Limb (tissue), 2 donors: ENCODE measurements around the gene ZNF862.
A peak's percentile ranks its signal among the peaks of the same experiment; 100 is the strongest.

Experiments
- DNase-seq, 2 donors: peaks; one replicate each; pipeline ENCODE4 v3.0.0-alpha.2; 2016; ENCODE audit errors: extremely low spot score in 2 of 2

ZNF862 gene

DNA sequence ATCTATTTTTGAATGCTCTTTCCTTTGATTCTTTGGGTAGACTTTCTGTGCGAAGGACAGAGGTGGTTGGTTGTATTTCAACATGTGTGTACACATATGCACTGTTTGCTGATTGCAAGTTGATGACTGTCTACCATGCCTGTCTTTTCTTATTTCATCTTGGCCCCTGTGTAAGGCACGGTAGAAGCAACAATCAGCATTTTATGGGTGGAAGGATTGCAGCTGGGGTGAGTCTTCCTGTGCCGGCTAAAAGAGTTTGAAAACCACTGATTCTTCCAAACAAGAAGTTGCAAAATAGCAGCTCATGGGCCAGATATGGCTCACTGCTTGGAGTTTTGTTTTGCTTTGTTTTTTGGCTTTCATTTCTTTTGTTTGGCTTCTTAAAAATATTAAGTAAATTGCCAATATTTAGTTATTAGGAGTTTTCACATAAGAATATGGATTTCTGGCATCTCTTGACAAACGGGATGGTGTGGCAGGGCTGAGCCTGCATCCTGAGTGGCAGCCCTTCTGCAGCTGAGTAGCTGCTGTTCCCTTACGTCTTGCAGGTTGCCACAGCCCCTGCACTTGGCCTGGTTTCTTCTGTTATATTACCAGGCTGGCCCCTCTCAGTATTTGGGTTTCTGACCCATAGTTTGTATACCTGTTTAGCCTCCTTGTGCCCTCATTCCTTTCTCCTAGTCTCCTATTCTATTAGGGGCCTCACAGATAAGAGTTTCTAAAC, 7.2 kb downstream of the ZNF862 start:
- no peak for DNase-seq

- DNase-seq: no peak
Measured at GRCh38 chr7:149846021-149846420, 7.8 kb downstream of the ZNF862 start.

DNA sequence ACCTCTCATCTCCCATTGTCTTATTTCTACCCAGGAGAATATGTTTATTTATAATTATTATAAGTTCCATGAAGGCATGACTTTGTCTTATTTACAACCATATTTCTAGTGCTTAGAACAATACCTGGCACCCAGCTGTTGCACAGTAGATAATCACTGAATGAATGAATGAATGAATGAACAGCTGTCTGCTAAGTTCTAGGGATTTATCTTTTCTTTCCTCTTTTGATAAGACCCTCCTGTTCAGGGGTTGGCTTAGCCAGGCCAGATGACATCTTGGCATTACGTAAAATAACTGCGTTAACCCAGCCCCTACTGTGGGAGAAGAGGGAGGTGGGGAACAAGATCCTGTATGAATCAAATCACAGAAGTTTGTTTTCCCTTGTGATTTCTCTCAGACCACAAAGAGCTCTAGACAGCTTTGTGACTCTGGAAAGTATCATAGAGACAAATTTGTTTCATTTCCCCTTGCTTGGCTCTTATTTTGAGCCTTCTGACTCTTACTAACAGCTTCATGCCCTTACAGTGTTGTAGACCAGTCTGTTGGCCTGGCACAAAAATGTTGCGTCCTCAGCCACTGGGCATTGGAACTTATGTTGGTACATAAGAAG, 8.4 kb downstream of the ZNF862 start:
- no peak for DNase-seq

DNA sequence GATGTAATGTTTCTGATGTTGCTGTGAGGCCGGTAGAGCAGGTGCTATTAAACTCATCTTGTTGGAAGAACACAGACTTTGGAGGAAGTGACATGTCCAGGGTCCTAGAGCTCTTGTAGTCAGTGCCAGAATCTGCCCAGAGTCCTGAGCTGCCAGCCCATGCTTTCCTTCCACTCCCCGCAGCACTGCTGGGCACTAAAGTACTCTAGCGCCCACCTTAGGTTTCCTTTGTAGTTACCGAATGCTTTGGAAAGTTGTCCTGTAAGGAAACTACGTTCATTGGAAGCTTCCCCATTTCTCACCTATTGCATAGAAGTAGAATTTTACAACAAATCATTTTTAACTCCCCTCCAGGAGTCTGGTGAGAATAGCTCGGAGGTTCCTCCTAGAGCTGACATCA, 11.0 kb downstream of the ZNF862 start:
- no peak for DNase-seq

GRCh38 chr7:149850007-149850594, 11.9 kb downstream of the ZNF862 start:
- DNase-seq: no peak

DNA sequence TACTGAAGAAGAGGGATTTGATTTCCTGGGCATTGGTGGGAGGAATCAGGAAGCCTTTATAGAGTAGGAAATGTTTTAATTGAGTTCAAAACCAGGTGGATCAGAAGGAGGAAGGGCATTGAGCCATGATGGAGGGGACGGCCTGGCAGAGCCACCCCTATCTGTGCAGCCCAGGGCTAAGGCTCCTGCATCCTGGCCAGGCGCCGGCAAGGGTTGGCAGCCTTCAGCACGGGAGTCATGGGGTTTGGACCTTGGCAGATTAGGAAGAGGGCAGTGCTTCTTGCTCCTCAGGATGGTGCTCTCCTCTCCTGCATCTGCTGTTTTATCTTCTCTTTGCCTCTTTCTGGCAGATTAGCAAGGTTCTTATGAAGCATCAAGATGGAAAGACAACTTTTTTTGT, 12.5 kb downstream of the ZNF862 start:
- no peak for DNase-seq

GRCh38 chr7:149851449-149851848, 13.3 kb downstream of the ZNF862 start:
- no peak for DNase-seq

DNA sequence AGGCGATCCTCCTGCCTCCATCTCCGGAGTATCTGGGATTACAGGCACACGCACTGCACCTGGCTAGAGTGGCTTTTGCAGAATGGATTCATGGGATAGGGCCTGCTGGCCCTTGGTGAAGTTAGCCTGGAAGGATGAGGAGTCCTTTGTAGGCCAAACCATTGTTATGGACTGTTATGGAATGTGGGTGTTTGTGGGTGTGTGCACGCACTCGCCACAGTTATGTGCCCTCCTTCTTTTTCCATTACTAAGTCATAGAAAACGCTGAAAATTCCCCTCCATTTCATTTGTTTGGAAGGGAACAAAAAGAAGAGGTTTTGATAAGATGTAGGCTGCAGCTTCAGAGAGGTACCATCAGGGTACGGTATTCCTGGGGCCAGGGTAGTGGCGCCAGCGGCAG, 15.0 kb downstream of the ZNF862 start:
- DNase-seq: no peak

GRCh38 chr7:149854611-149855360, 16.6 kb downstream of the ZNF862 start:
- peak; percentile 42 to 65 for DNase-seq

GRCh38 chr7:149855361-149856305, 17.5 kb downstream of the ZNF862 start:
- DNase-seq: peak; percentile 11 to 45

DNA sequence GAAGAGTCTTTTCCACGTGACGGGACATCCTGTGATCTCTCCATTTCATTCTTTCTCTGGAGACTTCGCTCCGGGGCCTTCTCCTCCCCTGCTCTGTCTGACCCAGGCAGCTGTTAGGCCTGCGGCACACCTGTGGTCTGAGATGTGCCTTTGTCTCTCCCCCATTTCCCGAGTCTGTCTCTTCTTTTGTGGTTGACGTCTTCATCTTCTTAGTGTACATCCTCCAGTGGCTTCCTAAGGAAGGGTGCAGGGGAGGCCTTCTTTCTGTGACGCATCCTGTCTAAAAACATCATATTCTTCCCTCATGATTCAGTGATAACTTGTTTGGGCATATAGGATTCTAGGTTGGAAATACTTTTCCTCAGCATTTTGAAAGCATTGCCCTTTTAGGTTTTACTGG, 18.4 kb downstream of the ZNF862 start:
- no peak for DNase-seq

DNA sequence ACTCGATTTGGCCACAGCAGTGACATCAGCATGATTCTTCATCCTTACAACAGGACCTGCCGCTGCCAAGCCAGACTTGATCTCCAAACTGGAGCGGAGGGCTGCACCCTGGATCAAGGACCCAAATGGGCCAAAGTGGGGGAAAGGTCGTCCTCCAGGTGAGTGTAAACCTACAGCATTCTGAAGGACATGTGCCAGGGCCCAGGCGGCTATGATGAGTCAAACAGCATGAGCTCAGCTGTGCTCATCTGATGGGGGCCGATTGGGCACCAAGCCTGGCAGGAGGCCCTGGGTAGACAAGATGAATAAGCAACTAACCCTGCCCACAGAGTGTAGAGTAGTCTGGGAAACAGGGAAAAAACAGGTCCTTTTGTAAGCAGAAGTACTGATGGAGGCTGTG, 21.2 kb downstream of the ZNF862 start:
- DNase-seq: no peak

- DNase-seq: no peak
Measured at GRCh38 chr7:149859876-149860275, 21.7 kb downstream of the ZNF862 start.

- no peak for DNase-seq
Measured at GRCh38 chr7:149860821-149861727, 22.9 kb downstream of the ZNF862 start.

GRCh38 chr7:149861728-149862045, 23.5 kb downstream of the ZNF862 start:
- no peak for DNase-seq

DNA sequence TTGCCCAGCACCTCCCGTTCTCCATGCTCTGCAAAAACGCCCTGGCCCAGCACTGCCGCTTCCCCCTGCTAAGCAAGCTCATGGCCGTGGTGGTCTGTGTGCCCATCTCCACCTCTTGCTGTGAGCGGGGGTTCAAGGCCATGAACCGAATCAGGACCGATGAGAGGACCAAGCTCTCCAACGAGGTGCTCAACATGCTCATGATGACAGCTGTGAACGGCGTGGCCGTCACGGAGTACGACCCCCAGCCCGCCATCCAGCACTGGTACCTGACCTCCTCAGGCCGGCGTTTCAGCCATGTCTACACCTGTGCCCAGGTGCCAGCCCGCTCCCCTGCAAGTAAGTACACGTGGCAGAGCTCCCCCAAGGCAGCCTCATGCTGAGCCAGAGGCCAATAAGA, 24.0 kb downstream of the ZNF862 start:
- no peak for DNase-seq

DNA sequence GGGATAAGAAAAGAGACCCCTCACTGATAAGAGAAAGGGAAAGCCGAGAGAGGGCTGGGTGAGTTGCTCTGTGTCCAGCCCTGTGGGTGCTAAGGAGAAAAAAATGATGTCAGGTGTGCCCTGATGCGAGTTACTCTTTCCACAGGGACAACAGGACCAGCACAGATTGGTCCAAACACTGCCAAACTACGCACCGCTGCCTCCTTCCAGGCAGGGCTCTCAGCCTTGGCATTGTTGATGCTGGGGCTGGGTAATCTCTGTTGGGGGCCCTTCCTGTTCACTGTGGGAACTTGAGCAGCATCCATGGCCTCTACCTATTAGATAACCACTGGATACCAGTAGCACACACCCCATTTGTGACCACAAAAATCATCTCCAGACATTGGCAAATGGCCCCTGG, 25.3 kb downstream of the ZNF862 start:
- DNase-seq: no peak

GRCh38 chr7:149864023-149864422, 25.8 kb downstream of the ZNF862 start:
- no peak for DNase-seq

- DNase-seq: no peak
Measured at GRCh38 chr7:149864751-149865150, 26.6 kb downstream of the ZNF862 start.

GRCh38 chr7:149865437-149865836, 27.3 kb downstream of the ZNF862 start:
- DNase-seq: no peak
